Left colon (tissue), 2 donors: ENCODE measurements around the gene PGAM5. TPM values are rescaled to one million over a fixed set of nuclear protein-coding genes. Genes with fewer than 3 reads are reported as not detected.

Source experiments
- ATAC-seq: fragments of 200-7000 bp; cut with Tn5 transposase; one replicate; pipeline ENCODE4 v1.9.1; 2020; ENCODE audit warnings: mild to moderate bottlenecking, moderate library complexity
- DNase-seq, 2 donors: peaks; one replicate each; pipeline ENCODE4 v3.0.0-alpha.2; 2020
- intact Hi-C, 2 donors: fragments of 100-400 bp; cut with DNase I in 1 of 2; cut with micrococcal nuclease in 1 of 2; formaldehyde crosslinking; loops; one replicate each; pipeline versions ENCODE4 v1.11.2 to v1.14.0; 2022; cut with DNase I, micrococcal nuclease
- long read RNA-seq: library from polyadenylated mRNA; unstranded; transcript quantifications from one replicate; pipeline ENCODE4 v2.0.0, GENCODE V29; 2021
- total RNA-seq, 2 donors: library from RNA; stranded (reverse); fragmentation: NEBNext Ultra II Directional; extraction: Animal tissue kit (Norgen Biotek cat#: 25700); gene quantifications; one replicate each; pipeline ENCODE4 v1.2.1, GENCODE V29; 2021
- donor health status: DM: no; HTN: no; CAD: no.
- donor health status: DM: yes; HTN: yes; CAD: no.

Gene PGAM5
- 10 to 100 TPM; 29.7 to 40.0 TPM for total RNA-seq
- long read RNA-seq, transcript PGAM5-203 (6 exons, 2,834 nt), result major isoform, 8 of 24 reads
- long read RNA-seq, partial matches to known transcripts, result 10 of 24 reads
- long read RNA-seq, other reads (novel, unspliced or antisense), result 6 of 24 reads

GRCh38 chr12:132710405-132711079 lies at the start of gene PGAM5:
PGAM5 (plus strand) TSS chr12:132710842; CDS start chr12:132710877, 35 bp downstream.
- peak; percentile 88 to 92 for DNase-seq
- peak; percentile 92 for ATAC-seq
- intact Hi-C loops, result no loop called here

DNA sequence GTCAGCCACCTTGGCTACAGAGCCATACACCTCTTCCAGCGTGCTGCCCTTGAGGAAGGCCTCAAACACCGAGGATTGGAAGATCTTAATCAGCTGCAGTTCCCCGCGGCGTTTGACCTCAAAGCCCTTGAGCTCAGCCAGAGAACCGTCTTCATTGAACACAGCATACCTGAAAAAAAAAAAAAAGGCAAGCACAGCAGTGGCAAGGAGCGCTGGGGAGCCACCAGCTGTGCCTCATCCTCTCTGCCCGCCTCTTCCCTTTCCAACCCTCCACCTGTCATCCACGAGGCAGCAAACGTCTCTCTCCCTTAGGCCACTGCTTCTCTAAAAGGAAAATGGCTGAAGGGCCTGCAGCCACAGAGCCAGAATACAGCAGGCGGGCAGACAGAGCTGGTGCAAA lies 49.6 kb upstream of the PGAM5 start:
- intact Hi-C loops, result no loop called here
- ATAC-seq (no peak), DNase-seq (no peak)

DNA sequence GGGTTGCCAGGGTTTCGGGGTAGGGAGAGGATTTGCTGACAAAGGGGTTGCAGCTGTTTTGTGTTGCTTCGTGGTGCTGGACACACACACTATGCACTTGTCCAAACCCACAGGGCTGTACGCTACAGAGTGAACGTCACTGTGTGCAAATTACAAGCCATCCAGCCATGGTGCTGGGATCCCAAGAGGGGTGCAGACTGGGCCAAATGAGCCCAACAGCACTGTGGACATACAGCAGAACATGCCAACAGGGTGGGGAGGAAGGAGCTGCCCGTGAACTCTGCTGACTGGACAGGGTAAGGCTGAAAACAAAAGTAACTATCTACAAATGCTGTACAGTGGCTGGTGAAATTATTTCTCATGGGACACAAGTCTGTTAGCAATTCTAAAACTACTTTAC lies 48.7 kb upstream of the PGAM5 start:
- intact Hi-C loops, result no loop called here
- no peak for DNase-seq
- ATAC-seq, result no peak

- intact Hi-C loops, result no loop called here
- no peak for DNase-seq
- no peak for ATAC-seq
Measured at GRCh38 chr12:132662901-132663755, 47.5 kb upstream of the PGAM5 start.

GRCh38 chr12:132664206-132665148 lies 46.2 kb upstream of the PGAM5 start:
- ATAC-seq (no peak), DNase-seq (no peak)
- intact Hi-C loops, result no loop called here

- ATAC-seq (no peak), DNase-seq (no peak)
- intact Hi-C loops, result no loop called here
Measured at GRCh38 chr12:132665149-132665491, 45.5 kb upstream of the PGAM5 start.

- no peak for ATAC-seq
- intact Hi-C loops, result no loop called here
- DNase-seq, result no peak
Measured at GRCh38 chr12:132665794-132666193, 44.8 kb upstream of the PGAM5 start.

- DNase-seq (no peak), ATAC-seq (no peak)
- intact Hi-C loops, result no loop called here
Measured at GRCh38 chr12:132668191-132669088, 42.2 kb upstream of the PGAM5 start.

DNA sequence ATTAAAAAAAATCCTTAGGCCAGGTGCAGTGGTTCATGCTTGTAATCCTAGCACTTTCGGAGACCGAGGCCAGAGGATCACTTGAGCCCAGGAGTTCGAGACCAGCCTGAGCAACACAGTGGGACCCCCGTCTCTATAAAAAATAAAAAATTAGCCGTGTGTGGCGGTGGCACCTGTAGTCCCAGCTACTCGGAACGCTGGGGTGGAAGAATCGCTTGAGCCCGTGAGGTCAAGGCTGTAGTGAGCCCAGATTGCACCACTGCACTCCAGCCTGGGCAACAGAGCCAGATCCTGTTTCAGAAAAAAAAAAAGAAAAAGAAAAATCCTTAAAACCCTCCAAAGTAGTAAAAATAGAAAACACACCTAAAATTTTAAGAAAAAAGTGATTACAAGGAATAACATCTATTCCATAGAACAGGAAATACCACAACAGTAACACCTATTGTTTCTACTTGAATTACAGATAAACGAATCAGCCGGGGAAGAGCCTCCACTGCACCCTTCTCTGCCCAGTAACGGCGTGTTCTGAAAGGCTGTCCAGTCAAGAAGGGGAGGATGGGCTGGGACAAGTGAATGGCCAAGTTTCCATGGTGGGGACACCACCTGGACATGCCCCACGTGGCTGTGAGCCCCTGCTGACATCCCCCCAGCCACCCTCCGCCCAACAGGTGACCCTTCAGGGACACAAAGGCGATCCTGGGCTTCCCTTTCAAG lies 41.3 kb upstream of the PGAM5 start:
- no peak for ATAC-seq
- intact Hi-C loops, result no loop called here
- no peak for DNase-seq

DNA sequence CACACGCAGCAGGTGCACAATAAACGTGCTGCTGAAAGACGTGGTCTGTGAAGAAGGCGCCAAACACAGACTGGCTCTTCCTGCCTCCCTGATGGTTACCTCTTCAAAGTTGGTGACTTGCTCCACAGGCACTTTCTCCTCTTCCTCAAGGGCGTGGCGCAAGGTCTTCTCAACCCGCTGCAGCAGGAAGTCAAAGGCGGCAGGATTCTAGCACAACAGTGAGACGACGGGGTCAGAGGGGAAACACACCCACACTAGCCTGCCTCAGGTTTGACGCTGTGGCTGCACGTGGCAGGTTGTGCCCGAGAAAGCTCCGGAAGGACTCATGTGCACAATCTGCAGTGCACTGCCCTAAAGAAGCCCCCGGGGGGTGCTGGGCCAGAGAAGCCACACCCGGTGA lies 38.5 kb upstream of the PGAM5 start:
- DNase-seq (no peak), ATAC-seq (no peak)
- intact Hi-C loops, result no loop called here

DNA sequence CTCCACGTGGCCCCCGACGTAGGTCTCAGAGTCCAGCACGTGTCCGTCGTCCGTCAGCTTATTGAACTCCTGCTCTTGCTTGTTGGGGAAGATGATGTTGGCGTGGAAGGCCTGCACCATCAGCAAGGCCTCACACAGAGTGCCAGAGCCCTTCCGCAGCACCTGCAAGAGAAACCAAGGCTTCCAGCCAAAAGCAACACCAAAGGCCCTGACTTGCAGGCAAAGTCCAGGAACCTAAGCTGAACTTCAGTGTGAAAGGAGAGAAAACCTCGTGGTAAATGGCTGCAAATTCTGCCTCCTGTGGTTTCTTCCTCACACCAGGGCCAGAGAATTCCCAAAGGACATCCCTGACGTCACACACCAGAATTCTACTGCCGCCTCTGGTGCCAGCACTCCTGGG lies 38.0 kb upstream of the PGAM5 start:
- ATAC-seq (no peak), DNase-seq (no peak)

GRCh38 chr12:132673288-132674179 lies 37.1 kb upstream of the PGAM5 start:
- ATAC-seq (no peak), DNase-seq (no peak)
- intact Hi-C loops, result no loop called here

More for the DNA sequence above, 38.0 kb upstream of the PGAM5 start:
- intact Hi-C loops, result no loop called here

GRCh38 chr12:132674561-132674960 lies 36.1 kb upstream of the PGAM5 start:
- DNase-seq, result no peak
- intact Hi-C loops, result no loop called here
- no peak for ATAC-seq

DNA sequence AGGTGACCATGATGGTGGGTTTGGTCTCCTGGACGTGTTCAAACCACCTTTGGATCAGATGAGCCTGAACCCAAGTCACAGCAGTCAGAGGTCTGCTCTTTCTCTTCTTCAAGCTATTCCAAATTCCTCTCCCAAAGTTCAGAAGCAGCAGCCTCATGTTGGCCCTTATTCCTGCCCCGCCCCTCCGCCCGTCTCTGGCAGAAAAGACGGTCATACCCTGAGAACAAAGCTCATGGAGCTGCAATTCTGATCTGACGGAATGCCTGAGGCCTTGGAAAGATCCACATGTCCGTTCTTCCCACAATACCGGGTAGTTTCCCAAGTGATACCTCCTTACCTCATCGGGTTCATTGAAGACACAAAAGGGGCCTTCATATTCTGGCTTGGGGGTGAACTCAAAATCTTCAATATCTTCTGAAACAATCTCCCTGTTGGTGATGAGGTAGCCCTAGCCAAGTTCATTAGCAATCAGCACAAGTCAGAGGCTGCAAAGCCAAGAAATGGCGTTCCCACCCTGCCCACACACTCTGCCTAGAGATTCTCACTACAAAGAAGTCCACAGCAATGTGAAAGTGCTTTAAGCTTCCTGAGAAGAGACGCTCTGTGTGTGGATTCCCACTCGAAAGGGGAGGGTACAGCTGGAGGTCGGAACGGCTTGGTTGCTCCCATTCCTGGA lies 34.7 kb upstream of the PGAM5 start:
- intact Hi-C loops, result no loop called here
- peak in 1 of 2 donors; percentile 78 for DNase-seq
- ATAC-seq, result peak; percentile 96

GRCh38 chr12:132677492-132677891 lies 33.1 kb upstream of the PGAM5 start:
- no peak for DNase-seq
- no peak for ATAC-seq

DNA sequence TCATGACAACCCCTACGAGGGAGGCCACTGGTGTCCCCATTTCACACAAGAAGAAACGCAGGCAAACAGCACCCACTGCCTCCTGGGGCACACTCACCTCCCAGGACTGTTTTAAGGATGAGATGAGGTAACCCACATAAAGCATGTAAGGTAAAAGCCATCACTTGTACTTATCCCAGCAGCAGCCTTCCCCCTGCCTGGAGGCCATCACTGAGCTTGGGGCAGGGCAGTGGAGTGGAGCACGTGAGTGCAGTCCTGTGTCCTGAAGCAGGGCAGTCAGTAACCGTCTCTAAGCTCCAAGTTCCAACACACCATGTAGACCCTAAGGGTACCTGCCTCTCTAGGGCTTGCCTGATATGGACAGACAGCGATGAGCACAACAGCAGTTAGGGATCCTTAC lies 25.2 kb upstream of the PGAM5 start:
- intact Hi-C loops, result no loop called here
- ATAC-seq (no peak), DNase-seq (no peak)

More at GRCh38 chr12:132677492-132677891, 33.1 kb upstream of the PGAM5 start:
- intact Hi-C loops, result no loop called here
